GM18520 (cell line): ENCODE measurements around the gene ZNF717.
"Not testable (repeated sequence)": the region's sequence is repeated elsewhere in the genome, so short reads cannot be mapped to it uniquely, and the experiment has no call there.

ENCODE experiments used
- ATAC-seq: cut with Tn5 transposase; IDR thresholded peaks from one replicate; pipeline ENCODE4 v1.9.1; 2021; ENCODE audit not compliant: unreplicated experiment

Gene ZNF717

GRCh38 chr3:75785081-75785755 lies at the start of gene ZNF717:
Gene ZNF717, minus strand, starts transcription at chr3:75785549. Its CDS starts 2,187 bp downstream, at chr3:75783362.
- not testable (repeated sequence) for ATAC-seq

GRCh38 chr3:75831076-75831475 lies 45.7 kb upstream of the ZNF717 start:
- not testable (repeated sequence) for ATAC-seq

GRCh38 chr3:75818019-75818418 lies 32.7 kb upstream of the ZNF717 start:
- ATAC-seq: not testable (repeated sequence)

- not testable (repeated sequence) for ATAC-seq
These were observed 31.2 kb upstream of the ZNF717 start for GRCh38 chr3:75816287-75817180.

- ATAC-seq: no peak
These were observed 29.4 kb upstream of the ZNF717 start for GRCh38 chr3:75814797-75815196.

- ATAC-seq: no peak
These were observed 2.8 kb downstream of the ZNF717 start for GRCh38 chr3:75782506-75782905.

GRCh38 chr3:75781079-75781745 lies 4.1 kb downstream of the ZNF717 start:
- ATAC-seq: no peak

GRCh38 chr3:75777742-75778141 lies 7.6 kb downstream of the ZNF717 start:
- ATAC-seq: not testable (repeated sequence)

GRCh38 chr3:75771631-75772030 lies 13.7 kb downstream of the ZNF717 start:
- not testable (repeated sequence) for ATAC-seq

- no peak for ATAC-seq
These were observed 16.9 kb downstream of the ZNF717 start for GRCh38 chr3:75768303-75769017.

- ATAC-seq: no peak
These were observed 47.4 kb downstream of the ZNF717 start for GRCh38 chr3:75737831-75738493.

GRCh38 chr3:75727985-75728384 lies 57.4 kb downstream of the ZNF717 start:
- no peak for ATAC-seq

- ATAC-seq: no peak
These were observed 93.3 kb downstream of the ZNF717 start for GRCh38 chr3:75692061-75692460.

GRCh38 chr3:75687323-75687722 lies 98.0 kb downstream of the ZNF717 start:
- no peak for ATAC-seq
